Measurements from ENCODE around the gene LTBP1.

DNA sequence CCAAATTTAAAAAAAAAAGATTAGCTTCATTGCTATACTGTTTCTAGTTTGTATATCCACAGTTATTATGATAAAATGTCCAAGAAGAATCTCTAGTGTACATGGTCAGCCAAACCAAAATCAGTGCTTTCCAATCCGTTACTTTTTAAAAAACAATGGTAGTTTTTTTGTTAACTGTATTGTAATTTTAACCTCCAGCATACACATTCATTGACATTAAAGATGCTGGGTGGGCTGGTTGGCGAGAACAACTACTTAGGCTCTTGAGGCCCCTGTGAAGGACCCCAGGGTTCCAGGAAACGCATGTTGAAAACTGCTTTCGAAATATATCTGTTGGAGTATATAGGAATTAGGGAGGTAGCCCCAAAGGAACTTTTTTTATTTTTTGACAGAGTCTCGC, 422.4 kb downstream of the LTBP1 start:
- TF ChIP-seq EZH2 (IDR thresholded peaks at IDR 0.05; ENCODE audit: low read depth, unreplicated experiment): no peak
- no peak for TF ChIP-seq CTCF (conservative IDR thresholded peaks at IDR 0.05; ENCODE audit: low read depth in 2 of 2)
- TF ChIP-seq POLR2AphosphoS5 (IDR thresholded peaks at IDR 0.05; ENCODE audit: low read depth): no peak
- TF ChIP-seq ZNF331 (CRISPR knock-in tag; IDR thresholded peaks at IDR 0.05; ENCODE audit: low read depth): no peak
- TF ChIP-seq REST (IDR thresholded peaks at IDR 0.05; ENCODE audit: unreplicated experiment): no peak
- TF ChIP-seq CREB1 (CRISPR knock-in tag; IDR thresholded peaks at IDR 0.05; ENCODE audit: low read depth): no peak
- TF ChIP-seq EZH2phosphoT487 (IDR thresholded peaks at IDR 0.05; ENCODE audit: unreplicated experiment): no peak
- TF ChIP-seq NANOG (IDR thresholded peaks at IDR 0.05; ENCODE audit: borderline replicate concordance): no peak
- no peak for TF ChIP-seq JUNB (IDR thresholded peaks at IDR 0.05; ENCODE audit: unreplicated experiment)
- no peak for TF ChIP-seq STAT1 (IDR thresholded peaks at IDR 0.05; ENCODE audit: unreplicated experiment)

Data from GM23338 (cell line).